OCI-LY7 (cell line): ENCODE measurements around the gene HMMR. TPM values are rescaled to one million over a fixed set of nuclear protein-coding genes. Genes with fewer than 3 reads are reported as not detected.
A peak's percentile ranks its signal among the peaks of the same experiment; 100 is the strongest.

Source experiments
- BruUV-seq: library from RNA; stranded (reverse); fragments of 400-500 nt; replicated peaks from 2 replicates; lab custom pipeline; 2021; lab: Mats Ljungman, UMichigan
- CTCF ChIA-PET: fragments of 300-600 bp; sonication (Branson Sonifier 250); formaldehyde crosslinking; loops from one replicate; lab custom pipeline; 2022; ENCODE audit warnings: antibody characterized with exemption; ENCODE audit not compliant: unreplicated experiment; lab: Charles Lee
- POLR2A ChIA-PET: fragments of 300-600 bp; sonication (Branson Sonifier 250); formaldehyde crosslinking; loops from one replicate; lab custom pipeline; 2022; ENCODE audit warnings: antibody characterized with exemption; lab: Charles Lee
- DNase-seq: peaks from one replicate; pipeline ENCODE4 v3.0.0-alpha.2; 2015; ENCODE audit warnings: low spot score
- H2AFZ ChIP-seq: fragments of 200-600 bp; sonication (generic), shearing (Covaris generic); 2 replicates; pipeline ENCODE4 v1.6.1; 2014; ENCODE audit warnings: mild to moderate bottlenecking, antibody characterized with exemption, low read length, moderate library complexity
- H3K27ac ChIP-seq: fragments of 200-600 bp; sonication (generic); 2 replicates; pipeline ENCODE4 v1.5.1; 2014; ENCODE audit warnings: mixed run types, low read depth, mild to moderate bottlenecking, moderate library complexity, low read length, inconsistent platforms; ENCODE audit not compliant: poor library complexity, severe bottlenecking
- H3K36me3 ChIP-seq: fragments of 200-600 bp; sonication (generic); 2 replicates; pipeline ENCODE4 v1.6.1; 2014; ENCODE audit warnings: mild to moderate bottlenecking, antibody characterized with exemption, low read length, moderate library complexity, mixed read lengths; ENCODE audit not compliant: insufficient read depth
- H3K4me1 ChIP-seq: fragments of 200-600 bp; sonication (generic); 2 replicates; pipeline ENCODE4 v1.5.1; 2014; ENCODE audit warnings: mild to moderate bottlenecking, low read length; ENCODE audit not compliant: insufficient read depth, poor library complexity, severe bottlenecking
- H3K4me2 ChIP-seq: fragments of 200-600 bp; sonication (generic); 2 replicates; pipeline ENCODE4 v1.6.1; 2014; ENCODE audit warnings: mild to moderate bottlenecking, low read length
- H3K4me3 ChIP-seq: fragments of 200-600 bp; sonication (generic); 2 replicates; pipeline ENCODE4 v1.5.1; 2014; ENCODE audit warnings: mild to moderate bottlenecking, low read depth, low read length; ENCODE audit not compliant: poor library complexity, severe bottlenecking
- H3K79me2 ChIP-seq: fragments of 200-600 bp; sonication (generic); 2 replicates; pipeline ENCODE4 v1.6.1; 2016; ENCODE audit warnings: low read depth, mild to moderate bottlenecking, low read length, moderate library complexity, mixed read lengths; ENCODE audit not compliant: insufficient read depth
- H3K9me2 ChIP-seq: fragments of 200-600 bp; sonication (generic); 2 replicates; pipeline ENCODE4 v1.6.1; 2016; ENCODE audit warnings: mild to moderate bottlenecking, low read length, mixed read lengths; ENCODE audit not compliant: insufficient read depth
- H3K9me3 ChIP-seq: fragments of 200-600 bp; sonication (generic); 2 replicates; pipeline ENCODE4 v1.6.1; 2014; ENCODE audit warnings: mild to moderate bottlenecking, mixed run types, low read length, mixed read lengths
- H4K20me1 ChIP-seq: fragments of 200-600 bp; sonication (generic); 2 replicates; pipeline ENCODE4 v1.6.1; 2014; ENCODE audit warnings: mild to moderate bottlenecking, antibody characterized with exemption, low read length, moderate library complexity, mixed read lengths; ENCODE audit not compliant: insufficient read depth
- CTCF ChIP-seq: fragments of 200-600 bp; sonication (generic); conservative IDR thresholded peaks from 2 replicates; pipeline ENCODE4 v1.5.1; 2014; ENCODE audit warnings: mild to moderate bottlenecking, antibody characterized with exemption, low read length, moderate library complexity, mixed read lengths
- EZH2phosphoT487 ChIP-seq: fragments of 200-600 bp; sonication (generic); IDR thresholded peaks from 2 replicates; pipeline ENCODE4 v1.6.1; 2018; ENCODE audit warnings: low read depth, borderline replicate concordance, mild to moderate bottlenecking, mixed run types, antibody characterized with exemption, low read length, moderate library complexity, mixed read lengths
- intact Hi-C: fragments of 100-400 bp; cut with micrococcal nuclease; formaldehyde crosslinking; loops from one replicate; pipeline ENCODE4 v1.10.0; 2022; ENCODE audit not compliant: unreplicated experiment
- total RNA-seq, 2 experiments: library from RNA; depleted of rRNA in 1 of 2; stranded (reverse); fragments of >200 nt in 1 of 2; shearing (Covaris generic) in 1 of 2; gene quantifications; 2 replicates each; pipeline ENCODE4 v1.2.3, GENCODE V29; 2014 to 2022

Gene HMMR
- total RNA-seq, 2 experiments from 2014 or later = 44.1 to 107 TPM

- intact Hi-C loops = loop anchor here (2.0 kb wide), 1 partner anchor 23 kb away; the partner anchor contains the start of gene CCNG1
Observed at GRCh38 chr5:163459819-163460561, 442 bp upstream of the HMMR start, which contains the start of gene NUDCD2. TSS of gene NUDCD2 (minus strand) at chr5:163460102. CDS start at chr5:163460050, 52 bp downstream.

GRCh38 chr5:163463063-163463435 is 2.6 kb downstream of the HMMR start:
- no peaks in the 10 kb centered on the region for H4K20me1 ChIP-seq
- peaks cover 26% of the 10 kb centered on the region for H3K4me1 ChIP-seq
- H3K9me3 ChIP-seq = no peaks in the 10 kb centered on the region
- BruUV-seq = no TSS peak
- H3K4me3 ChIP-seq = peak overlapping the region; percentile 90
- H3K27ac ChIP-seq = peak overlapping the region; percentile 92
- H3K4me2 ChIP-seq = peak overlapping the region; percentile 89
- peaks cover 59% of the 10 kb centered on the region for H3K36me3 ChIP-seq
- CTCF ChIA-PET = no interaction called here
- no peak for DNase-seq
- POLR2A ChIA-PET = interaction anchor here (0.7 to 9.6 kb wide), 5 partner anchors 14 to 45 kb away, joined by 3 to 197 read pairs (median 16); partner anchors contain the start of genes CCNG1 and MAT2B
- no peak overlapping the region; the same call in 1 of the 2 replicates for H2AFZ ChIP-seq
- peaks cover 79% of the 10 kb centered on the region for H3K79me2 ChIP-seq
- TF ChIP-seq EZH2phosphoT487 (no peak), CTCF (no peak)
- no peaks in the 10 kb centered on the region for H3K9me2 ChIP-seq
- intact Hi-C loops = no loop called here

More at GRCh38 chr5:163459819-163460561, 442 bp upstream of the HMMR start, which contains the start of gene NUDCD2:
- ChIA-PET CTCF (interaction anchor here (1.0 to 1.6 kb wide), 3 partner anchors 18 to 45 kb away, joined by 3 to 5 read pairs (median 4); partner anchors contain the start of gene MAT2B), POLR2A (interaction anchor here (0.7 to 9.6 kb wide), 13 partner anchors 9 to 294 kb away, joined by 3 to 197 read pairs (median 6); partner anchors contain the start of genes CCNG1 and MAT2B)
- H3K79me2 ChIP-seq = peaks cover 82% of the 10 kb centered on the region
- peak; percentile 98 for DNase-seq
- H4K20me1 ChIP-seq = no peaks in the 10 kb centered on the region
- H3K9me2 ChIP-seq = no peaks in the 10 kb centered on the region
- H3K27ac ChIP-seq = peak within 1 kb of the TSS; percentile 92
- peak within 1 kb of the TSS; percentile 89 for H3K4me2 ChIP-seq
- H3K4me3 ChIP-seq = peak within 1 kb of the TSS; percentile 90
- H2AFZ ChIP-seq = peak within 1 kb of the TSS; percentile 56; the same call in 1 of the 2 replicates
- H3K36me3 ChIP-seq = peaks cover 58% of the 10 kb centered on the region
- H3K4me1 ChIP-seq = peaks cover 43% of the 10 kb centered on the region
- H3K9me3 ChIP-seq = no peaks in the 10 kb centered on the region
- peak; percentile 61 for TF ChIP-seq CTCF
- no peak for TF ChIP-seq EZH2phosphoT487
- no TSS peak for BruUV-seq
